Liver (tissue), 9 donors: ENCODE measurements around the gene CDH13. TPM values are rescaled to one million over a fixed set of nuclear protein-coding genes. Genes with fewer than 3 reads are reported as not detected.

ENCODE experiments used
- DNase-seq: peaks from one replicate; pipeline ENCODE4 v3.0.0-alpha.2; 2017; ENCODE audit warnings: low spot score
- H3K27ac ChIP-seq, 2 donors: one replicate each; pipeline ENCODE4 v1.7.0; 2013; ENCODE audit warnings: inconsistent platforms in 2 of 2, low read length in 2 of 2, control low read depth in 1 of 2, low read depth in 1 of 2, mild to moderate bottlenecking in 1 of 2
- H3K27me3 ChIP-seq, 4 donors: one replicate each; pipeline versions ENCODE4 v1.6.1 to v1.7.0; 2013; ENCODE audit warnings: low read length in 3 of 4, inconsistent platforms in 1 of 4, mild to moderate bottlenecking in 1 of 4, moderate library complexity in 1 of 4; ENCODE audit not compliant: control insufficient read depth in 4 of 4, insufficient read depth in 4 of 4
- H3K36me3 ChIP-seq, 4 donors: one replicate each; pipeline versions ENCODE4 v1.6.1 to v1.7.0; 2013; ENCODE audit warnings: low read length in 3 of 4, mild to moderate bottlenecking in 3 of 4, low read depth in 1 of 4, moderate library complexity in 1 of 4; ENCODE audit not compliant: control insufficient read depth in 4 of 4, insufficient read depth in 3 of 4
- H3K4me1 ChIP-seq, 4 donors: one replicate each; pipeline versions ENCODE4 v1.6.1 to v1.7.0; 2013; ENCODE audit warnings: low read length in 3 of 4, mild to moderate bottlenecking in 3 of 4, moderate library complexity in 1 of 4; ENCODE audit not compliant: control insufficient read depth in 4 of 4, insufficient read depth in 4 of 4
- H3K4me3 ChIP-seq, 3 donors: one replicate each; pipeline versions ENCODE4 v1.6.1 to v1.7.0; 2013; ENCODE audit warnings: low read length in 3 of 3, control low read depth in 1 of 3, low read depth in 1 of 3, mild to moderate bottlenecking in 1 of 3
- H3K9ac ChIP-seq, 2 donors: one replicate each; pipeline ENCODE4 v1.7.0; 2013; ENCODE audit warnings: low read length in 2 of 2, mild to moderate bottlenecking in 2 of 2, moderate library complexity in 2 of 2, control low read depth in 1 of 2, low read depth in 1 of 2
- H3K9me3 ChIP-seq, 4 donors: one replicate each; pipeline versions ENCODE4 v1.6.1 to v1.7.0; 2013; ENCODE audit warnings: low read length in 3 of 4; ENCODE audit not compliant: control insufficient read depth in 4 of 4
- EGR1 ChIP-seq, 2 donors: IDR thresholded peaks; 2 replicates each; pipeline ENCODE4 v1.6.1; 2016 to 2018; ENCODE audit warnings: antibody characterized with exemption in 2 of 2, low read depth in 2 of 2
- FOXA1 ChIP-seq: IDR thresholded peaks from 2 replicates; pipeline ENCODE4 v1.6.1; 2016; ENCODE audit warnings: antibody characterized with exemption
- FOXA2 ChIP-seq: IDR thresholded peaks from 2 replicates; pipeline ENCODE4 v1.6.1; 2016; ENCODE audit warnings: antibody characterized with exemption
- GABPA ChIP-seq, 2 donors: IDR thresholded peaks in 1 of 2; conservative IDR thresholded peaks in 1 of 2; 2 replicates each; pipeline ENCODE4 v1.6.1; 2016; ENCODE audit warnings: antibody characterized with exemption in 2 of 2, mild to moderate bottlenecking in 1 of 2, moderate library complexity in 1 of 2
- HNF4A ChIP-seq, 2 donors: conservative IDR thresholded peaks; 2 replicates each; pipeline ENCODE4 v1.6.1; 2016; ENCODE audit warnings: antibody characterized with exemption in 2 of 2, mild to moderate bottlenecking in 2 of 2
- HNF4G ChIP-seq: IDR thresholded peaks from 2 replicates; pipeline ENCODE4 v1.6.1; 2016; ENCODE audit warnings: antibody characterized with exemption
- JUND ChIP-seq, 2 donors: IDR thresholded peaks; 2 replicates each; pipeline ENCODE4 v1.6.1; 2016; ENCODE audit warnings: antibody characterized with exemption in 2 of 2
- NR2F2 ChIP-seq: IDR thresholded peaks from 2 replicates; pipeline ENCODE4 v1.6.1; 2016; ENCODE audit warnings: antibody characterized with exemption
- REST ChIP-seq: IDR thresholded peaks from 2 replicates; pipeline ENCODE4 v1.6.1; 2016; ENCODE audit warnings: antibody characterized with exemption, mild to moderate bottlenecking
- RXRA ChIP-seq, 2 donors: IDR thresholded peaks; 2 replicates each; pipeline ENCODE4 v1.6.1; 2017 to 2018; ENCODE audit warnings: antibody characterized with exemption in 2 of 2, mild to moderate bottlenecking in 1 of 2
- TAF1 ChIP-seq: conservative IDR thresholded peaks from 2 replicates; pipeline ENCODE4 v1.6.1; 2016; ENCODE audit warnings: antibody characterized with exemption, mild to moderate bottlenecking
- YY1 ChIP-seq: IDR thresholded peaks from 2 replicates; pipeline ENCODE4 v1.6.1; 2016; ENCODE audit warnings: antibody characterized with exemption, mild to moderate bottlenecking
- ZBTB33 ChIP-seq: IDR thresholded peaks from 2 replicates; pipeline ENCODE4 v1.6.1; 2016; ENCODE audit warnings: antibody characterized with exemption
- WGBS: extraction: QIAGEN DNeasy Blood & Tissue Kit; methylation state at CpG from one replicate; pipeline ENCODE4 v1.1.7; 2013; 5-methylcytosine and 5-hydroxymethylcytosine counted together
- polyA plus RNA-seq, 2 donors: library from polyadenylated mRNA; stranded (reverse) in 1 of 2; unstranded in 1 of 2; fragments of 200-250 nt in 1 of 2; fragments of >200 nt in 1 of 2; fragmentation: Nextera tagmentation in 1 of 2; extraction: Ambion mirVana in 1 of 2; gene quantifications; one replicate each; pipeline versions ENCODE4 v1.2.1 to v1.2.3, GENCODE V29; 2013 to 2015
- total RNA-seq, 2 donors: library from RNA; depleted of rRNA; stranded (reverse); fragments of >200 nt; gene quantifications; one replicate each; pipeline ENCODE4 v1.2.3, GENCODE V29; 2014
- TF ChIP-seq, protein P1 (sequence below): IDR thresholded peaks from 2 replicates; pipeline ENCODE4 v1.6.1; 2016; ENCODE audit warnings: antibody characterized with exemption
- TF ChIP-seq, protein P2 (sequence below): IDR thresholded peaks from 2 replicates; pipeline ENCODE4 v1.6.1; 2016; ENCODE audit warnings: antibody characterized with exemption
- TF ChIP-seq, protein P3 (sequence below): fragments of 150-350 bp; IDR thresholded peaks from 2 replicates; pipeline ENCODE4 v1.5.1; 2017; ENCODE audit warnings: improper control_type of control experiment, low read depth, low read length; ENCODE audit not compliant: missing input control
- donor health status: healthy.
- donor health status: healthy.
- donor health status: healthy.
- donor health status: healthy.
- donor health status: healthy.

Gene CDH13
- total and polyA plus RNA-seq, 4 donors: 0.21 to 1.5 (median 0.58) TPM

DNA sequence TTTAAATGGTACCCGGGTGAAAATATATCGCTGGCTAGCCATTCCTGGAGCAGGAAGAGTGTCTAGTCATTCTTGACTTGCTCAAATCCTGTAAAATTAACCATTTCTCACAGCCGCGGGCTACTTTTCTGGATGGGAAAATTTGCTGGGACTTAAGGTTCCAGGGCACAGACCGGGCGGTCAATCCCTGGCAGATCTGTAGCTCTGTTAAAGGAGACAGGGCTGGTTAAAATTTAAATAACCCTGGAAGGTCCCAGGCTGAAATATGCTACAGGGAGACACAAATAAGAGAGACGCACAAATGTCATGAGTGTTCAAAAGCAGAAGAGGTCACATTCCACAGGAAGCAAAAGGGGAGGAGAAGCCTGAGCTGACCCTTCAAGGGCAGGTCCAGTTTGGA is 951.4 kb downstream of the CDH13 start:
- peaks cover 0 to 4% (median 0%) of the 10 kb centered on the region in 4 donors for H3K9me3 ChIP-seq
- no peaks in the 10 kb centered on the region for H3K36me3 ChIP-seq
- H3K9ac ChIP-seq: no peak overlapping the region
- no peaks in the 10 kb centered on the region for H3K4me1 ChIP-seq
- no peak overlapping the region for H3K27ac ChIP-seq
- TF ChIP-seq NR2F2 (no peak), JUND (IDR thresholded peaks at IDR 0.05) (no peak), REST (no peak), EGR1 (IDR thresholded peaks at IDR 0.05; ENCODE audit: low read depth in 2 of 2) (no peak), YY1 (no peak), TAF1 (no peak), HNF4G (no peak), FOXA1 (no peak), ZBTB33 (no peak), HNF4A (conservative IDR thresholded peaks at IDR 0.05) (no peak), FOXA2 (no peak), RXRA (IDR thresholded peaks at IDR 0.05) (no peak), GABPA (IDR thresholded peaks at IDR 0.05 in 1 of 2, conservative IDR thresholded peaks at IDR 0.05 in 1 of 2) (no peak)
- TF ChIP-seq, protein P1, sequence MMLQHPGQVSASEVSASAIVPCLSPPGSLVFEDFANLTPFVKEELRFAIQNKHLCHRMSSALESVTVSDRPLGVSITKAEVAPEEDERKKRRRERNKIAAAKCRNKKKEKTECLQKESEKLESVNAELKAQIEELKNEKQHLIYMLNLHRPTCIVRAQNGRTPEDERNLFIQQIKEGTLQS: no peak
- TF ChIP-seq, protein P2, sequence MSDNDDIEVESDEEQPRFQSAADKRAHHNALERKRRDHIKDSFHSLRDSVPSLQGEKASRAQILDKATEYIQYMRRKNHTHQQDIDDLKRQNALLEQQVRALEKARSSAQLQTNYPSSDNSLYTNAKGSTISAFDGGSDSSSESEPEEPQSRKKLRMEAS: no peak
- TF ChIP-seq, protein P3, sequence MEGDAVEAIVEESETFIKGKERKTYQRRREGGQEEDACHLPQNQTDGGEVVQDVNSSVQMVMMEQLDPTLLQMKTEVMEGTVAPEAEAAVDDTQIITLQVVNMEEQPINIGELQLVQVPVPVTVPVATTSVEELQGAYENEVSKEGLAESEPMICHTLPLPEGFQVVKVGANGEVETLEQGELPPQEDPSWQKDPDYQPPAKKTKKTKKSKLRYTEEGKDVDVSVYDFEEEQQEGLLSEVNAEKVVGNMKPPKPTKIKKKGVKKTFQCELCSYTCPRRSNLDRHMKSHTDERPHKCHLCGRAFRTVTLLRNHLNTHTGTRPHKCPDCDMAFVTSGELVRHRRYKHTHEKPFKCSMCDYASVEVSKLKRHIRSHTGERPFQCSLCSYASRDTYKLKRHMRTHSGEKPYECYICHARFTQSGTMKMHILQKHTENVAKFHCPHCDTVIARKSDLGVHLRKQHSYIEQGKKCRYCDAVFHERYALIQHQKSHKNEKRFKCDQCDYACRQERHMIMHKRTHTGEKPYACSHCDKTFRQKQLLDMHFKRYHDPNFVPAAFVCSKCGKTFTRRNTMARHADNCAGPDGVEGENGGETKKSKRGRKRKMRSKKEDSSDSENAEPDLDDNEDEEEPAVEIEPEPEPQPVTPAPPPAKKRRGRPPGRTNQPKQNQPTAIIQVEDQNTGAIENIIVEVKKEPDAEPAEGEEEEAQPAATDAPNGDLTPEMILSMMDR: no peak
- H3K27me3 ChIP-seq: peaks cover 0 to 1% (median 0%) of the 10 kb centered on the region in 4 donors
- DNase-seq: no peak
- H3K4me3 ChIP-seq: no peak overlapping the region
- WGBS: 70% methylated on average over 7 of the region's 7 CpGs

DNA sequence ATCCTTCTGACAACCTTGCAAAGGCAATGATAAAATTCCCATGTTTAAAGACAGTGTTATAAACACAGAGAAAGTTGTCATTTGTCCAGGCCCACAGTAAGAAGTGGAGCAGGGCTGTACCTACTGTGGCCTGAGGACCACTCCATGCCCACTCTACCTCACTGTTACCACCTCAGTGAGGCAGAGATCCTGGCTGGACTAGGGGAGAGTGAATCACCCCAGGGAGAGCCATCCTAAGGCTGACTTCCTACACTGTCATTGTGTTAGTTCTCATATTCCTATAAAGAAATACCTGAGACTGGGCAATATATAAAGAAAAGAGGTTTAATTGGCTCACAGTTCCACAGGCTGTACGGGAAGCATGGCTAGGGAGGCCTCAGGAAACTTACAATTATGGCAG is 952.3 kb downstream of the CDH13 start:
- WGBS: 35% methylated on average over 1 of the region's 1 CpG
- Histone ChIP-seq H3K9me3 (peaks cover 0 to 4% (median 0%) of the 10 kb centered on the region in 4 donors), H3K36me3 (no peaks in the 10 kb centered on the region), H3K9ac (no peak overlapping the region), H3K4me1 (no peaks in the 10 kb centered on the region), H3K27me3 (peaks cover 0 to 1% (median 0%) of the 10 kb centered on the region in 4 donors), H3K4me3 (no peak overlapping the region), H3K27ac (no peak overlapping the region)
- no peak for TF ChIP-seq REST
- DNase-seq: no peak
